SK-N-SH (cell line): ENCODE data around the gene MROH2A.

Source experiments
- EP300 ChIP-seq, 2 experiments: IDR thresholded peaks; 2 replicates each; pipeline versions ENCODE4 v1.4.0 to v1.6.1; 2012; ENCODE audit warnings: borderline replicate concordance in 1 of 2, low read depth in 1 of 2, low read length in 1 of 2
- EZH2phosphoT487 ChIP-seq: fragments of 200-600 bp; sonication (generic); IDR thresholded peaks from 2 replicates; pipeline ENCODE4 v1.6.1; 2017; ENCODE audit warnings: low read depth, mixed run types, mild to moderate bottlenecking, antibody characterized with exemption, moderate library complexity, borderline replicate concordance
- FOXJ3 ChIP-seq: sonication (generic); formaldehyde crosslinking; IDR thresholded peaks from 2 replicates; pipeline ENCODE4 v1.5.1; 2020; ENCODE audit warnings: mild to moderate bottlenecking, missing genetic modification reagents
- FOXM1 ChIP-seq: IDR thresholded peaks from 2 replicates; pipeline ENCODE4 v1.4.0; 2012; ENCODE audit warnings: low read depth, mild to moderate bottlenecking
- GABPA ChIP-seq: IDR thresholded peaks from 2 replicates; pipeline ENCODE4 v1.4.0; 2012; ENCODE audit warnings: low read depth, mild to moderate bottlenecking
- GATA2 ChIP-seq: sonication (generic); formaldehyde crosslinking; IDR thresholded peaks from 2 replicates; pipeline ENCODE4 v1.5.0; 2020; ENCODE audit warnings: mild to moderate bottlenecking, missing genetic modification reagents
- JUND ChIP-seq: IDR thresholded peaks from 2 replicates; pipeline ENCODE4 v1.4.0; 2012
- MEF2A ChIP-seq: IDR thresholded peaks from 2 replicates; pipeline ENCODE4 v1.4.0; 2012; ENCODE audit warnings: low read depth, borderline replicate concordance
- TF ChIP-seq, protein P1 (sequence below): fragments of 200-600 bp; sonication (generic); IDR thresholded peaks from 2 replicates; pipeline ENCODE4 v1.6.1; 2017; ENCODE audit warnings: antibody characterized with exemption, mild to moderate bottlenecking, moderate library complexity
- TF ChIP-seq, protein P2 (sequence below): IDR thresholded peaks from 2 replicates; pipeline ENCODE4 v1.4.0; 2012; ENCODE audit warnings: low read depth

DNA sequence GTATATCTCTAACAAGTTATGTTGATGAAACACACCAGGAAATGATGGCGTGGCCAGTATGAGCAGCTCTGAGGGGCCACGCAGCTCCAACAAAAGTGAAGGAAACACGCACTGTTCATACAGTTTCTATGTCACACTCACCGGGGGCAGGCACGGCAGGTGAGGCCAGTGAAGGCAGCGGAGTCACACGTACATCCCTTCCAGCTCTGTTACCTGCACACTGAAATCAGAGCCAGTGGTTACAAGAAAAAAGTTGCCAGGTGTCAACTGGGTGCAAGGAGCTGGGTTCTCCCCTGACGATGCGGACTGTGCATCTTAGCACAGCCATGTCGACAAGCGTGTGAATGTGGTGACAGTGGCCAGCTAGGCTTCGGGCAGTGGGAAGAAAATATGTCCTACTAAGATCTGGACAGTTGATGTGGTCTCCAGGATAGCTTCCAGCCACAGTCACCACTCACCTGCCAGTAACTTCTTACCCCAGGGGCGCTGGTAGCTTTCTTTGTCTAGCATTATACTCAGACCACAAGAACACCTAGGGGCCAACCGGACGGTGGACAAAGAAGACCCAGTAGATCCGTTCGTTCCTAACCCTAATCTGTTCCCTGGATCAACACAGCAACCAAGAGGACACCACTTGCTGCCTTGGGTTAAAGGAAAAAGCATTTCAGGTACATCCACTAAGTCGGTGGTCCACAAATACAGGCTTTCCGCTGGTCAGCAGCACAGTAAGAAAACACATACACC, 66.1 kb downstream of the MROH2A start:
- TF ChIP-seq, protein P1, sequence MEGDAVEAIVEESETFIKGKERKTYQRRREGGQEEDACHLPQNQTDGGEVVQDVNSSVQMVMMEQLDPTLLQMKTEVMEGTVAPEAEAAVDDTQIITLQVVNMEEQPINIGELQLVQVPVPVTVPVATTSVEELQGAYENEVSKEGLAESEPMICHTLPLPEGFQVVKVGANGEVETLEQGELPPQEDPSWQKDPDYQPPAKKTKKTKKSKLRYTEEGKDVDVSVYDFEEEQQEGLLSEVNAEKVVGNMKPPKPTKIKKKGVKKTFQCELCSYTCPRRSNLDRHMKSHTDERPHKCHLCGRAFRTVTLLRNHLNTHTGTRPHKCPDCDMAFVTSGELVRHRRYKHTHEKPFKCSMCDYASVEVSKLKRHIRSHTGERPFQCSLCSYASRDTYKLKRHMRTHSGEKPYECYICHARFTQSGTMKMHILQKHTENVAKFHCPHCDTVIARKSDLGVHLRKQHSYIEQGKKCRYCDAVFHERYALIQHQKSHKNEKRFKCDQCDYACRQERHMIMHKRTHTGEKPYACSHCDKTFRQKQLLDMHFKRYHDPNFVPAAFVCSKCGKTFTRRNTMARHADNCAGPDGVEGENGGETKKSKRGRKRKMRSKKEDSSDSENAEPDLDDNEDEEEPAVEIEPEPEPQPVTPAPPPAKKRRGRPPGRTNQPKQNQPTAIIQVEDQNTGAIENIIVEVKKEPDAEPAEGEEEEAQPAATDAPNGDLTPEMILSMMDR = no peak
- TF ChIP-seq GABPA (no peak), EZH2phosphoT487 (no peak), FOXM1 (no peak), FOXJ3 (CRISPR knock-in tag) (no peak), EP300 (IDR thresholded peaks at IDR 0.05; ENCODE audit: borderline replicate concordance in 1 of 2, low read depth in 1 of 2, low read length in 1 of 2) (no peak), GATA2 (CRISPR knock-in tag) (no peak), MEF2A (no peak), JUND (no peak)
- TF ChIP-seq, protein P2, sequence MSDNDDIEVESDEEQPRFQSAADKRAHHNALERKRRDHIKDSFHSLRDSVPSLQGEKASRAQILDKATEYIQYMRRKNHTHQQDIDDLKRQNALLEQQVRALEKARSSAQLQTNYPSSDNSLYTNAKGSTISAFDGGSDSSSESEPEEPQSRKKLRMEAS = no peak
